GM06990 (cell line): ENCODE results near the gene JAKMIP1.

Source experiments
- DNase-seq: peaks from one replicate; pipeline ENCODE4 v3.0.0-alpha.2; 2011; ENCODE audit not compliant: insufficient read length; ENCODE audit errors: extremely low read depth
- H3K27me3 ChIP-seq: replicated peaks from 2 replicates; pipeline ENCODE4 v1.6.0; 2011; ENCODE audit warnings: low read length; ENCODE audit not compliant: control insufficient read depth, insufficient read depth
- H3K36me3 ChIP-seq: 2 replicates; pipeline ENCODE4 v1.5.1; 2011; ENCODE audit warnings: low read length; ENCODE audit not compliant: control insufficient read depth, insufficient read depth
- H3K4me3 ChIP-seq: replicated peaks from 2 replicates; pipeline ENCODE4 v1.5.1; 2011; ENCODE audit warnings: low read depth, mild to moderate bottlenecking, control low read depth, low read length
- CTCF ChIP-seq: IDR thresholded peaks from 2 replicates; pipeline ENCODE4 v1.5.1; 2011; ENCODE audit warnings: low read length, control low read depth, mild to moderate bottlenecking, inconsistent platforms; ENCODE audit not compliant: insufficient read depth, poor library complexity, severe bottlenecking

Gene JAKMIP1

GRCh38 chr4:6064383-6064782 lies 136.0 kb downstream of the JAKMIP1 start:
- TF ChIP-seq CTCF = no peak
- no peak for DNase-seq
- no peaks in the 10 kb centered on the region for H3K27me3 ChIP-seq
- no peak overlapping the region for H3K4me3 ChIP-seq
- no peaks in the 10 kb centered on the region for H3K36me3 ChIP-seq

GRCh38 chr4:6063684-6064083 lies 136.7 kb downstream of the JAKMIP1 start:
- TF ChIP-seq CTCF = no peak
- no peak overlapping the region for H3K4me3 ChIP-seq
- H3K36me3 ChIP-seq = no peaks in the 10 kb centered on the region
- H3K27me3 ChIP-seq = no peaks in the 10 kb centered on the region
- DNase-seq = no peak

- Histone ChIP-seq H3K27me3 (no peaks in the 10 kb centered on the region), H3K4me3 (no peak overlapping the region), H3K36me3 (no peaks in the 10 kb centered on the region)
- no peak for TF ChIP-seq CTCF
- DNase-seq = no peak
Measured at GRCh38 chr4:6062133-6062532, 138.2 kb downstream of the JAKMIP1 start.

GRCh38 chr4:6059375-6059805 lies 141.0 kb downstream of the JAKMIP1 start:
- no peak for TF ChIP-seq CTCF
- DNase-seq = no peak
- Histone ChIP-seq H3K36me3 (no peaks in the 10 kb centered on the region), H3K27me3 (no peaks in the 10 kb centered on the region), H3K4me3 (no peak overlapping the region)

GRCh38 chr4:6058531-6059374 lies 141.6 kb downstream of the JAKMIP1 start:
- TF ChIP-seq CTCF = no peak
- no peak overlapping the region for H3K4me3 ChIP-seq
- no peak for DNase-seq
- H3K36me3 ChIP-seq = no peaks in the 10 kb centered on the region
- no peaks in the 10 kb centered on the region for H3K27me3 ChIP-seq
